Endothelial cell (in vitro differentiated cells): Measurements from ENCODE around the gene FOXC1. TPM values are rescaled to one million over a fixed set of nuclear protein-coding genes. Genes with fewer than 3 reads are reported as not detected.

Experiments
- DNase-seq: peaks from one replicate; pipeline ENCODE4 v3.0.0; 2021; ENCODE audit warnings: low spot score
- H3K27ac Mint-ChIP-seq: one replicate; pipeline ENCODE4 v1.8.0; 2021; ENCODE audit warnings: mixed read lengths, inconsistent platforms; ENCODE audit not compliant: unreplicated experiment
- H3K27me3 Mint-ChIP-seq: one replicate; pipeline ENCODE4 v1.8.0; 2021; ENCODE audit warnings: mild to moderate bottlenecking, moderate library complexity, mixed read lengths, inconsistent platforms; ENCODE audit not compliant: unreplicated experiment
- H3K36me3 Mint-ChIP-seq: one replicate; pipeline ENCODE4 v1.8.0; 2021; ENCODE audit warnings: mild to moderate bottlenecking, low read depth, mixed read lengths, inconsistent platforms; ENCODE audit not compliant: unreplicated experiment
- H3K4me1 Mint-ChIP-seq: one replicate; pipeline ENCODE4 v1.8.0; 2021; ENCODE audit warnings: mild to moderate bottlenecking, mixed read lengths, inconsistent platforms; ENCODE audit not compliant: unreplicated experiment
- H3K4me3 Mint-ChIP-seq: one replicate; pipeline ENCODE4 v1.8.0; 2021; ENCODE audit warnings: mild to moderate bottlenecking, mixed read lengths, inconsistent platforms; ENCODE audit not compliant: unreplicated experiment
- H3K9me3 Mint-ChIP-seq: one replicate; pipeline ENCODE4 v1.8.0; 2021; ENCODE audit warnings: mixed read lengths, inconsistent platforms; ENCODE audit not compliant: unreplicated experiment
- CTCF ChIP-seq: fragments of 200-600 bp; sonication (generic); IDR thresholded peaks from one replicate; pipeline ENCODE4 v1.5.0; 2021; ENCODE audit warnings: antibody characterized with exemption; ENCODE audit not compliant: unreplicated experiment
- total RNA-seq: library from RNA; stranded (reverse); fragmentation: NEBNext Ultra II Directional; extraction: Animal tissue kit (Norgen Biotek cat#: 25700); gene quantifications from one replicate; pipeline ENCODE4 v1.2.1, GENCODE V29; 2021; ENCODE audit not compliant: unreplicated experiment

Gene FOXC1
- total RNA-seq, 1 donor from 2014 or later = 112 TPM

- H3K27ac Mint-ChIP-seq = no peak overlapping the region
- DNase-seq = no peak
- no peaks in the 10 kb centered on the region for H3K36me3 Mint-ChIP-seq
- H3K4me3 Mint-ChIP-seq = no peak overlapping the region
- peaks cover 5% of the 10 kb centered on the region for H3K4me1 Mint-ChIP-seq
- no peak for TF ChIP-seq CTCF
- no peaks in the 10 kb centered on the region for H3K27me3 Mint-ChIP-seq
- H3K9me3 Mint-ChIP-seq = no peaks in the 10 kb centered on the region
Measured at GRCh38 chr6:1577896-1578745, 31.6 kb upstream of the FOXC1 start.

GRCh38 chr6:1579096-1579495 is 30.6 kb upstream of the FOXC1 start:
- no peaks in the 10 kb centered on the region for H3K27me3 Mint-ChIP-seq

GRCh38 chr6:1580109-1580508 is 29.6 kb upstream of the FOXC1 start:
- Mint-ChIP-seq H3K27me3 (no peaks in the 10 kb centered on the region), H3K36me3 (no peaks in the 10 kb centered on the region), H3K27ac (no peak overlapping the region), H3K9me3 (no peaks in the 10 kb centered on the region), H3K4me3 (no peak overlapping the region), H3K4me1 (no peaks in the 10 kb centered on the region)
- DNase-seq = no peak
- no peak for TF ChIP-seq CTCF

More at GRCh38 chr6:1579096-1579495, 30.6 kb upstream of the FOXC1 start:
- H3K27ac Mint-ChIP-seq = no peak overlapping the region
- peaks cover 5% of the 10 kb centered on the region for H3K4me1 Mint-ChIP-seq
- no peak for TF ChIP-seq CTCF
- no peaks in the 10 kb centered on the region for H3K36me3 Mint-ChIP-seq
- H3K4me3 Mint-ChIP-seq = no peak overlapping the region
- no peak for DNase-seq
- no peaks in the 10 kb centered on the region for H3K9me3 Mint-ChIP-seq

GRCh38 chr6:1580585-1580984 is 29.1 kb upstream of the FOXC1 start:
- Mint-ChIP-seq H3K9me3 (no peaks in the 10 kb centered on the region), H3K27me3 (no peaks in the 10 kb centered on the region), H3K27ac (no peak overlapping the region), H3K36me3 (no peaks in the 10 kb centered on the region), H3K4me3 (no peak overlapping the region), H3K4me1 (no peaks in the 10 kb centered on the region)
- DNase-seq = no peak
- TF ChIP-seq CTCF = no peak
